ENCODE results near the gene SERPINA1.

The SERPINA1 gene

GRCh38 chr14:94345344-94346064 lies 42.9 kb downstream of the SERPINA1 start:
- DNase-seq: no peak

GRCh38 chr14:94344389-94344788 lies 44.0 kb downstream of the SERPINA1 start:
- no peak for DNase-seq

GRCh38 chr14:94343238-94344005 lies 45.0 kb downstream of the SERPINA1 start:
- DNase-seq: no peak

- peak; percentile 99 for DNase-seq
Measured at GRCh38 chr14:94342334-94342934, 46.0 kb downstream of the SERPINA1 start.

GRCh38 chr14:94341656-94342333 lies 46.6 kb downstream of the SERPINA1 start:
- DNase-seq: no peak

GRCh38 chr14:94340533-94340932 lies 47.9 kb downstream of the SERPINA1 start:
- no peak for DNase-seq

GRCh38 chr14:94338023-94338422 lies 50.4 kb downstream of the SERPINA1 start:
- no peak for DNase-seq

GRCh38 chr14:94337274-94337673 lies 51.1 kb downstream of the SERPINA1 start:
- DNase-seq: no peak

GRCh38 chr14:94334872-94335271 lies 53.5 kb downstream of the SERPINA1 start:
- no peak for DNase-seq

- no peak for DNase-seq
Measured at GRCh38 chr14:94332587-94332986, 55.8 kb downstream of the SERPINA1 start.

- no peak for DNase-seq
Measured at GRCh38 chr14:94332063-94332583, 56.3 kb downstream of the SERPINA1 start.

- DNase-seq: no peak
Measured at GRCh38 chr14:94331462-94331861, 56.9 kb downstream of the SERPINA1 start.

GRCh38 chr14:94330857-94331256 lies 57.5 kb downstream of the SERPINA1 start:
- no peak for DNase-seq

GRCh38 chr14:94330432-94330831 lies 58.0 kb downstream of the SERPINA1 start:
- DNase-seq: no peak

GRCh38 chr14:94329857-94330256 lies 58.5 kb downstream of the SERPINA1 start:
- no peak for DNase-seq

- DNase-seq: no peak
Measured at GRCh38 chr14:94328196-94328595, 60.2 kb downstream of the SERPINA1 start.
